ENCODE measurements around the gene RAB10. TPM values are rescaled to one million over a fixed set of nuclear protein-coding genes. Genes with fewer than 3 reads are reported as not detected.

RAB10 gene
- total RNA-seq, 1 experiment from 2014 or later = 130 TPM

GRCh38 chr2:26100384-26100783 is 66.5 kb downstream of the RAB10 start:
- Mint-ChIP-seq H3K27ac (no peak overlapping the region), H3K27me3 (ENCODE audit: low read depth) (no peaks in the 10 kb centered on the region), H3K4me1 (peaks cover 13 to 14% of the 10 kb centered on the region in 2 experiments), H3K36me3 (ENCODE audit: insufficient read depth in 1 of 3, low read depth in 3 of 3) (peaks cover 44 to 59% (median 55%) of the 10 kb centered on the region in 3 experiments), H3K4me3 (no peak overlapping the region), H3K9me3 (peaks cover 10 to 11% of the 10 kb centered on the region in 2 experiments; a peak in 4 of 5 replicates)
- H3K23ac ChIP-seq (ENCODE audit: insufficient read length, low read depth, low read length) = no peak overlapping the region
- no peak overlapping the region for H2BK5ac ChIP-seq (ENCODE audit: insufficient read length, low read length)
- peaks cover 8% of the 10 kb centered on the region; the same call in 1 of the 2 replicates for H3K79me2 ChIP-seq (ENCODE audit: insufficient read depth, low read length)
- H4K91ac ChIP-seq (ENCODE audit: insufficient read length, low read depth, low read length) = no peak overlapping the region
- DNase-seq = no peak
- H4K8ac ChIP-seq (replicated peaks; ENCODE audit: insufficient read length, low read depth, low read length) = no peak overlapping the region
- no peak overlapping the region for H3K18ac ChIP-seq (ENCODE audit: insufficient read length, low read depth, low read length)
- H4K20me1 ChIP-seq (ENCODE audit: control insufficient read depth, insufficient read depth, insufficient read length) = no peaks in the 10 kb centered on the region
- no peaks in the 10 kb centered on the region; the same call in 1 of the 2 replicates for H3K4me1 ChIP-seq (ENCODE audit: insufficient read depth, low read length)
- H3K23me2 ChIP-seq (ENCODE audit: insufficient read length, low read depth, low read length, poor library complexity, severe bottlenecking) = no peaks in the 10 kb centered on the region
- no peak overlapping the region for H2AK5ac ChIP-seq (ENCODE audit: insufficient read length, low read length)
- TF ChIP-seq, protein P1, sequence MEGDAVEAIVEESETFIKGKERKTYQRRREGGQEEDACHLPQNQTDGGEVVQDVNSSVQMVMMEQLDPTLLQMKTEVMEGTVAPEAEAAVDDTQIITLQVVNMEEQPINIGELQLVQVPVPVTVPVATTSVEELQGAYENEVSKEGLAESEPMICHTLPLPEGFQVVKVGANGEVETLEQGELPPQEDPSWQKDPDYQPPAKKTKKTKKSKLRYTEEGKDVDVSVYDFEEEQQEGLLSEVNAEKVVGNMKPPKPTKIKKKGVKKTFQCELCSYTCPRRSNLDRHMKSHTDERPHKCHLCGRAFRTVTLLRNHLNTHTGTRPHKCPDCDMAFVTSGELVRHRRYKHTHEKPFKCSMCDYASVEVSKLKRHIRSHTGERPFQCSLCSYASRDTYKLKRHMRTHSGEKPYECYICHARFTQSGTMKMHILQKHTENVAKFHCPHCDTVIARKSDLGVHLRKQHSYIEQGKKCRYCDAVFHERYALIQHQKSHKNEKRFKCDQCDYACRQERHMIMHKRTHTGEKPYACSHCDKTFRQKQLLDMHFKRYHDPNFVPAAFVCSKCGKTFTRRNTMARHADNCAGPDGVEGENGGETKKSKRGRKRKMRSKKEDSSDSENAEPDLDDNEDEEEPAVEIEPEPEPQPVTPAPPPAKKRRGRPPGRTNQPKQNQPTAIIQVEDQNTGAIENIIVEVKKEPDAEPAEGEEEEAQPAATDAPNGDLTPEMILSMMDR (conservative IDR thresholded peaks at IDR 0.05) = no peak
- no peak overlapping the region for H2BK12ac ChIP-seq (ENCODE audit: insufficient read length, low read depth, low read length)
- H2BK120ac ChIP-seq (ENCODE audit: low read depth, low read length, poor library complexity, severe bottlenecking) = no peak overlapping the region
- H3K56ac ChIP-seq (ENCODE audit: insufficient read length, low read depth, low read length) = no peak overlapping the region
- no peaks in the 10 kb centered on the region for H3K27me3 ChIP-seq (ENCODE audit: insufficient read depth, low read length)
- H3K14ac ChIP-seq (ENCODE audit: insufficient read depth, low read length) = no peak overlapping the region
- H3K9me3 ChIP-seq (ENCODE audit: control insufficient read depth, low read depth, low read length) = no peaks in the 10 kb centered on the region
- H2BK15ac ChIP-seq (ENCODE audit: low read depth, low read length) = no peak overlapping the region
- no peak overlapping the region for H3T11ph ChIP-seq (ENCODE audit: low read length)
- WGBS (ENCODE audit: extremely low coverage, insufficient read length, low lambda C conversion rate) = no CpG with 5 or more reads among the region's 1 CpG
- no peak overlapping the region for H4K5ac ChIP-seq (ENCODE audit: insufficient read length, low read depth, low read length)
- no peak overlapping the region for H3K4ac ChIP-seq (ENCODE audit: low read depth, low read length)
- no peak overlapping the region for H3K4me2 ChIP-seq (ENCODE audit: insufficient read depth, insufficient read length, low read length)
- peaks cover 6% of the 10 kb centered on the region for H3K79me1 ChIP-seq (ENCODE audit: insufficient read depth, low read depth, low read length, poor library complexity, severe bottlenecking)
- H2BK20ac ChIP-seq (ENCODE audit: low read depth, low read length, poor library complexity, severe bottlenecking) = no peak overlapping the region
- H3K9ac ChIP-seq (ENCODE audit: extremely low read depth, insufficient read length, low read length) = no peak overlapping the region
- no peak overlapping the region for H3K27ac ChIP-seq (ENCODE audit: insufficient read length, low read depth, low read length)
- no peak overlapping the region for H2AFZ ChIP-seq (ENCODE audit: low read length)

Data from H9 (cell line).